Measurements from ENCODE around the gene TNFRSF14.

TNFRSF14 gene

DNA sequence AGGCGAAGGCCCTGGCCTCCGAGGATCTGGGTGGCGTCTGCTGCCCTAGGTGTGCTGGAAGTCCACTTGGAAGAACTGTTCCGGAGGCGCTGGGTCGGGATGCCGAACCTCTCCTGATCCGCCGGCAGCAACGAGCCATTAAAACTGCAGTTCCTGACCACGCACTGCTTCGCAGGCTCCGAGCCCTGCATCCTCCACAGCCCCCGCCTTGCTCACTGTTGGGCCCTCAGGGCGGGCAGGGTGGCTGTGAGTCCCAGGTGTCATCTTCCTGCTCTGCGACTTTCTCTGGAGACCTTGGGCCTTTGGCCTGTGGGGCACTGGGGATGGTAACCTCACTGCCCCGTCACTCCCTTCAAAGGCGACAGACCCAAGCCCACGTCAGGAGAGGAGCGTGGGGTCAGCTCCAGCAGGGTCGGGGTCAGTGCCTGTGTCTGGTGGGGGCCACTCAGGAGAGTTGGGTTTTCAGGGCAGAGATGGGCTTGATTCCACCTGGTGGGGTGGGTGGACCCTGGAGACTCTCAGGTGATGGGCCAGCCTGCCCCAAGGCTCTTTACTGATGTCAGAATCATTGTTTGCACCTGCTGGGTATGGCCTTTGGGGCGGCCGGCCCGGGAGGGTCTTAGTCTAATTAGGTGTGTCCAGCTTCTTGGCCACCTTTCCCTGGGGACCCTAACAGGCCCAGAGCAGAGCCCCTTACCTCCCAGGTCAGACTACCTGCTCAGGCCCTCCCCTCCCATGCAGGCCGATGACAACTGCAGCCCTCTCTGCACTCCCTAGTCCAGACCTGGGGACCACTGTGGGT, 33.5 kb downstream of the TNFRSF14 start:
- DNase-seq, result no peak

DNA sequence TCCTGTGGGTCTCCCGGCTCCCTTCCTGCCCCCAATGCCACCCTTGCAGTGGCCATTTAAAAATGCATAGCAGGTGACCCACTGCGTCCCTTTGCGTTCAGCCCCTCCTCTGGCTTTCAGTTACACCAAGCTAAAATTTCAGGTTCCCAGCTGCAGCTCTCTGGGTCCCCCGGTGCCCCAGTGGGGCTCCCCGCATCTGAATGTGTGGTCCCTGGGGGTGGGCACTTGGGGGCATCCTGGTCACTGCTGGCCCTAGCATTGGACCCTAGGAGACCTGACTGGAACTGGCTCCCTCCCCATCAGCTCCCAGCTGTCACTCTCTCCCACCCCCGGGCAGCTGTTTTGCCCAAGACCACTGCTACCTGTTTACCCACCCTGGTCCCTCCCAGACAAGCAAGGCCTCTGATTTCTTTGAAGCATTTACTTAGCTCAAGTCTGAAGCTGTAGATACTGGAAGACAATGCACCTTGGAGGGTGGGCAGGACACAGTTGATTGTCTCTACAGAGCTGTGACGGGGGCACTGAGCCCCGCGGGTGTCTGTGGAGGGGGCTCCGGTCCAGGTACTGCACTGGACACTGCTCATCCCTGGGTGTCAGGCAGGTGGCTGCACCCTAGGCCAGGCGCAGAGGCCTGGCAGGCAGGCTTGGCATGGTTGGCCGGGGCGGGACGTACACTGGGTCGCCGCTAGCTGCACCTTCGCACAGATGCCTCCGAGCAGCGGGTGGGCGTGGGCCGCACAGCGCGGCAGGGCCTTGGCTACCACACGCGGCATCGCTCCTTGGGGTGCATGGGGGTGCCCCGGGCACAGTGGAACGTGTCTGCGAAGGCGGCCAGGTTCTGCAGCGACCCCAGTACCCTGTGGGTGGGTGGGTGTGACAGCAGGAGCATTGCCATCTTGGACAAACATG, 34.3 kb downstream of the TNFRSF14 start:
- no peak for DNase-seq

DNA sequence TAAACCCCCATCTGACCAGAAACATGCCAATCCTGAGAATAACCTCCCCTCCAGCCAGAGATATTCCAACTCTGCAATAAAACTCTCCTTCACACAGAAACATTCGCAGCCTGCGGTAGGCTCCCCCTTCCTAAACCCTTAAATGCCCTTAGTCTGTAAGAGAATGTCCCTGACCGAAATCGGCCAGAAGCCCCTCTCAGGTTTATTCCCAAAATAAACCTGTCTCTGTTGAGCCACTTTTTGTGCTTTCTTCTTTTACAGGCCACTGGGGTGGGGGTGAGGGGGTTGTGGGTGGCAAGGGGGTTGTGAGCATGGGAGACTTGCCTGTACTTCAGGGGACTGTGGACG, 35.0 kb downstream of the TNFRSF14 start:
- no peak for DNase-seq

DNA sequence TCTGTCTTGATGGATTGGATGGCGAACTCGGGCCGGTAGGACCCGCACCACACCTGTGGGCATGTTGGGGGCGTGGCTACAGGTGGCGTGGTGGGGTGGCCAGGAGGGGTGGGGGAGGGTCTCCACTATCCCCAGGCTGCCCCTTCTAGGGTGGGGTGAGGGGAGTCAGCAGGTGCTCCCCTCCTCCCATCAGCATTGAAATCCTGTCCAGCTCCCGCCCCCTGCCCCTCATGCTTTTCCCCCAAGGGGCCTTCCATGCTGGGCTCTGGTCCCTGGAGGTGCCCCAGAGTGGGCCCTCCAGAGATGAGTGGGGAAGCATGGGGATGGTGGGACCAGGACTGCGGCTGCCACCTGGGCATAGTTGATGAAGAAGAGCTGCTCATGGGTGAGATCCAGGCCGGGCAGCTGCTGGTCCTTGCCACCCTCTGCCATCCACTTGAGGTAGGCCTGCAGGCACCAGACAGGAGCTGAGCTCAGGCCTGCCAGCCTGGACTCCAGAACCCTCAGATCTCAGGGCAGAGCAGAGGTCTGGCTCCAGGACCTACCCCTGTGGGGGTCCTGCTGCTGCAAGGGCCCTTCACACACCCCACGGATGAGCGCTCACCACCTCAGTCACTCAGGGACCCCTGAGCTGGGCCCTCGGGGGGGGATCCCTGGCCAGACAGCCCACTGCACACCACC, 35.5 kb downstream of the TNFRSF14 start:
- DNase-seq, result no peak

DNA sequence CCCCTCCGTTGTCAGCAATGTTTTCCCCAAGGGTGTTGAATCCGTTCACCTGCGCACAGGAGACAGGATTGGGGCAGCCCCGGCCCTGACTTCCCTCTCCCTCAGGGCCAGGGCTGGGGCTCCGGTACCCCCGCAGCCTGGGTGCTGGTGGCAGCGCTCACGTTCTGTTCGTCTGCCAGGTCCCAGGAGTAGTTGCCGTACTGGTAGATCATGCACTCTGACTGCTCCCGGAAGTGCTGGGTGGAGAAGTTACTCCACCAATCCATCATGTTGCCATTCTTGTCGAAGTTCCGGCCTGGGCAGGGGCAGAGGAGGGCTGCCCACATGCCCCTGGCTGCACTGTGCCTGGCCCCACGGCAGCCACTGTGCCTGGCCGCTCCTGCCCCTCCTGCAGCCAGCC, 36.5 kb downstream of the TNFRSF14 start:
- DNase-seq, result peak; percentile 31

DNA sequence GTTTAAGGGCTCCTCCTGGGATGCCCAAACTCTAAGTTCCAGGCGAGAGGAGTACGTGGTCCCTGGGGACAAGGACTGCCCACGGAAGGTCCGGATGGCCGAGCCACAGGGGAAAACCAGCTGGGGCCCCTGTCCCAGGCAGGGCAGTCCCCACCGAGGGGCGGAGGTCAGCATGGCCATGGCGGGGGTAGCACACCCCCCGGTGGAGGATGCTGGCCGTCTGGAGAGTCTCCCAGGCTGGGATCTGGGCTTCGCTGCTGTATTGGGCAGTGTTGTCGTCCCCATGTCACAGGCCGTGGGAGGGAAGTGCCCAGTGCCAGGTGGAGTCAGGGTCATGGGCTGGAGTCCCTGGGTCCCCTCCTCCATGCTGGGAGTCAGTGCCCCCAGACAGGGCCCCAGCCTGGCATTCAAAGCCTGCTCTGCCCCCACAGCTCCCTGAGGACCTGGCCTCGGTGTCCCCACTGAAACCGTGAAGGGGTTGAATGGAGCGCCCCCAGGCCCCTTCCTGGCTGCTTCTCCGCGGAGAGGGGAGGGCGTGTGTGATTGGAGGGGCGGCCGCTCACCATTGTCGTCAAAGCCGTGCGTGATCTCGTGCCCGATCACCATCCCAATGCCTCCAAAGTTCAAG, 37.2 kb downstream of the TNFRSF14 start:
- DNase-seq, result no peak

DNA sequence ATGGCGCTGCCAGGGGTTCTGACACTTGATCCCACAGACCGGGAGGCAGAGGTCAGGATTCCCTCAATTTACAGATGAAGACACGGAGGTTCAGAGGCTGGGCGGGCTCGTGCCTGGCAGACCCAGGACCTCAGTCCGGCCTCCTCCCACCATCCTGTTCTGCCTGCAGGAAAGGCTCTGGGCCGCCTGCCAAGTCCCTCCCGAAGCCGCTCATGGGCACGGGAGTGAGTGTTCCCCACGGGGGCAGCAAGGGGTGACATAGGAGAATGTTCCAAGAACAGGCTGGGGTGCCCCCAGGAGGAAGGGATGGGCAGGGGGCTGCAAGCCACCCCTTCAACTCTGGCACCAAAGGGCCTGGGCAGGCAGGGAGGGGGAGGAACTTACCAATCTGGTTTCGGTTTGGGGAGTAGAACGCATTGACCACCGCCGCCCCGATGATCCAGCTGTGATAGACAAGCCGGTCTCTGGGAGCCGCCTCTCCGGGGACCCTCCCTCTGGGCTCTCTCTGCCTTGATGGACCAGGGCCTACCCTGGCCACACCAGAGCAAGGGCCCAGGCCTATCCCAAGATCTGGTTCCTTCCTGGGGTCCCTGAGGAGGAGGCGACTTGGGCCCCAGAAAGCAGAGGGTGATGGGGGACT, 38.0 kb downstream of the TNFRSF14 start:
- no peak for DNase-seq

DNA sequence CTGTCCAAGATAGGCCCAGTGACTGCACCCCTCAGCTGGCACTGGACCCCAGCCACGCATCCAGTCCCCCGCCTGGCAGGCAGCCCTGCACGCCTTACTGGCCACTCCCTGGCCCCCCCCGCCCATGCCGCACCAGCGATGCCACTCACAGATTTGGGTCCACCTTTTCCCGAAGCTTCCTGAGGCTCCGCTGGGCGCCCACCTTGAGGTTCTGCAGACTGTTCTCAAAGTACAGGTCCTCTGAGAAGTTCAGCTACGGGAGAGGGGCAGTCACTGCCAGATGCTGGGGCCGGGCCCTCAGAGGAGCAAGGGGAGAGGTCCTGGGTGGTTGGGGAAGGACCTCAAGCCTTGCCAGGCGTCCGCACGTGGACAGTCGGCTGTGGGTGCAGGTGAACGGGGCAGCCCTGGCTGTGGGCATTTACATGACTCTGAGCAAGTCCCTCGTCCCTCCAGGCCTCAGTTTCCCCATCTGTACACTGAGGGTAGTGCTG, 38.5 kb downstream of the TNFRSF14 start:
- no peak for DNase-seq

DNA sequence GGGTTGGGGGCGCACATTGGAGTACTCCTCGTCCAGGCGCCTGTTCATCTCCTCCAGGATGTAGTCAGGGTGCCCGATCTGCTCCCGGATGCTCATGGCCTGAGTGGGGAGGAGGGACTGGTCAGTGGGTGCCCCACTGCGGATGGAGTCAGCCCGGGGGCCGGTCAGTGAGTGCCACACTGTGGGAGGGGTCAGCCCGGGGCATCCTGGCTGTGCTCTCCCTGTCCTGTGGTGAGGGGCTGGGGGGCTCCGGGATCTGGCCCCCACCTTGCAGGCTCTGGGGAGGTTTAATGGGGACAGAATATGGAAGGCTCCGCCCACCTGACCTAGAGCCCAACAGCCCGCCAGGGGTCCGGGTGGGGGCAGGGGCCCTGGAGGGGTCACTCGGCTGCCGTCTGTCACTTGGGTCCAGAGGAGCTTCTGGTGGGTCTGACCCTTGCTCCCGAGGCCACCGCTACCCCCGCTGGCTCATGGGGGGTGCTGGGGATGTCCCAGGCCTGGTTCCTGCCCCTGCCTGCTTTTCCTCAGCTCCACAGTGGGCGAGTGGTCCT, 39.2 kb downstream of the TNFRSF14 start:
- no peak for DNase-seq

DNA sequence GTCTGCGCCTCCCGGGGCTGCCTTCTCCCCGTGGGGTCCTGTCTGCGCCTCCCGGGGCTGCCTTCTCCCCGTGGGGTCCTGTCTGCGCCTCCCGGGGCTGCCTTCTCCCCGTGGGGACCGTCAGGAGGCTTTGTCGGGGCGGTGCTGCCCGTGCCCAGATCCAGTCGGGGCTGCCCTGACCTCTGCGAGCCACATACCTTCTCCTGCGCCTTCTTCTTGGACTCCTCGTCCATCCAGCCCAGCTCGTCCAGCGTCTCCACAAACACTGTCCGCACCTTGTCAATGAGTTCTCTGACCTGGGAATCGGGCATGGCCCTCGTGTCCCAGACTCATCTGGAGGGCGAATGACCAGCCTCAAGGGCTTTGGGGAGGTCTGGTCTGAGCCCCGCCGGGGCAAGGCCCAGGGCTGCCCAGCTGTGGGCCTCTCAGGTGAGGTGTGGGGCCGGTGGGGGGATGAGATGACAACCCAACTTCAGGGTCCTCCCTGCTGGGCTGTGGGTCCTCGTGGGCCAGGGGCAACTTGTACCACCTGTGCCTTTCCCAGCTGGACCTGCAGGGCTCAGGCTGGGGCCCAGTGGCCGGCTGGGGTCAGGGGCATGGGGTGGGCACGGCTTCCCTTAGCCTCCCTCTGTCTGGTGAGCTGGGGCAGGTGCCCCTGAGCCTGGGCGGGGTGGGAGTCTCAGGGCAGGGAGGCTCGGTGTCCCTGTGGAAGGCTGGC, 39.8 kb downstream of the TNFRSF14 start:
- DNase-seq, result no peak

DNA sequence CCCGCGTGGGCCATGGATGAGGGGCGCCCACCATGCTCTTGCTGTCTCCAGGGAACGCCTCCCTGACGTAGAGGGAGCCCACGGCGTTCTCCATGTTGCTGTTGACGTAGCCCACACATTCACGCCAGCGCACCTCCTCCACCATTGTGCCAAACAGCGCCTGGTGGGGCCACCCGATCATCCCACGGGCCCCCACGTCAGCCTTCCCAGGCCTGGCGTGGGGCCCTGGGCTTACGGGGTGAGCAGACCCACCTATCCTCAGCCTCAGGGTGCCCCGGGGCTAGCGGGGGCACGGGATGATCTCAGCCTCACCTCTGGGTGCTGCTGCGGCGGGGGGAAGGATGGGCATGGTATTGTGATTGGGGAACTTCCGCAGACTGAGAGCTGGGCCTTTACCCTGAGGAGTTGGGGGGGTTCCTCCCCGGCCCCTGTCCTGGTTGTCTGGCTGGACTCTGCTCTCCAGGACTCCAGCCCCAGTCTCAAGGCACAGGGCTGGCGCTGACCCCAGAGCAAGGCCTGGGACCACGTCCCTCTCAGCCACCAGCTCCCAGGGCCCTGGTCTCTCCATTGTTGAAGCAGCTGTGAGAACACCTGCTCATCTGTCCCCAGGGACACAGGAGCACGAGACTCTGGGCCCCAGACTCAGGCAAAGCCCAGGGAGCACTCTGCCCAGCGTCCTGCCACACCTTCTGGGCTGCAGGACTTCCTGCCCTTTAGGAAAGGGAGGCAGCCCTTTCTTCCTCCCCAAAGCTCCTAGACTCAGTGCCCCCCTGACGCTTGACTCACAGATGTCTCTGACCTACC, 40.6 kb downstream of the TNFRSF14 start:
- no peak for DNase-seq

DNA sequence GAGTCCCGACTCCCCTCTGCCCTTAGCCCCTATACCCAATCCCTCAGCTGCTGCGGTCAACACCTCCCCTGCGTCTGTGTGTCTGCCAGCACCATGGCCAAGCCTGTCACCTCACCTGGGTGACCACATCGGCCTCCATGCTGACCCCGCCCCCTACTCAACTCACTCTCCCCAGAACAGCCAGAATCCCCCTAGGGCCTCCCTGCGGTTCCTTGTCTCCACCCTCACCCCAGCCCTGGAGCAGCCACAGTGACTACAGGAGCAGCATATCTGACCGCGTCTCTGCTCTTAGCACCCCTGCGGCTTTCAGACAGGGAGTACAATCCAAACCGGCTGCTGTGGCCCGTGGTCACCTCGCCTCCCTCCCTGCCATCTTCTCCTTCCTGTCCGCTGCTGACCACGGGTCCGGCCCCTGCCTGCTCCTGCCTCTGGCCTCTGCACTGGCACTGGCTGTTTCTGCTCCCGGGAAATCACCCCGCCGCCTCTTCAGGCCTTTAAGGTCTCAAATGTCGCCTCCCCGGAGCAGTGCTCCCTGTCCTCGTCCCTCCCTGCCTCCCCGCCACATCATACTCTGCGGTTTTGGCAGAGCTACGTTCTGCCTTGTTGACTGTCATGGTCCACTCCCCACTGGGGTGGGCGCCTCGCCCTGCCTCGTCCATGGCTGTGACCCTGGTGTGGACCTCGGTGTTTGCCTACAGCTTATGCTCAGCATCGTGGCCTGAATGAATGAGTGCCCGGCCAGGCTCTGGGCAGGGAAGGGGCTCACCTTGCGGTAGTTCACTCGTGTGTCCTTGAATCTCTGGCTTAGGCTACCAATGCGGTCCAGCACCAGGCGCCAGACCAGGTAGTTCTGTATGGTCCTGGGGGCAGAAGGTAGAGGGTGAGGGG, 41.5 kb downstream of the TNFRSF14 start:
- DNase-seq, result no peak

DNA sequence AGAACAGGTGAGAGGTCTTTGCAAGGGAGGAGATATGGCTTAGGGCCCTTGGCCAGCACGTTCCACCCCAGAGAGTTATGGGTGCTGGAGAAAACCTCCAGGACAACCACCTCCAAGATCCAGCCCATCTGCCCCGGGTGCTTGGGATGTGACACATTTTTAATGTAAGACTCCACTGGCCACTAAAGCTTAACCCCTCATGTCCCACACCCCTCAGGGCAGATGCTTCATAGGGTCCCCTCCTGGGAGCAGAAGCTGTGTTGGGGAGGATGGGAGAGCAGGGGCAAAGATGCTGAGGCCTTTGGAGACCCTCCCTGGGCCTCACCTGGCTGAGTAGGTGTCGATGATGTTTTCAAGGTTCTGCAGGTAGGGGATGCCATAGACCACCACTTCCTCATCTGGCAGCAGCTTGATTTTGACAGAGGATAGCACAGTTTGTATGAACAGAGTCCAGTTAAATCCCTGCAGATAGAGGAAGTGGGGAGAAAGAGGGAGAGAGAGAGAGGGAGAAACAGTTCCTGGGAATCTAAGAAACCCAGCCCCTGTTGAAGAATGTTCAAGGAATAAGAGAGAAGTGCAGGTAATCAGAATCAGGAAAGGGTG, 42.3 kb downstream of the TNFRSF14 start:
- DNase-seq, result no peak

DNA sequence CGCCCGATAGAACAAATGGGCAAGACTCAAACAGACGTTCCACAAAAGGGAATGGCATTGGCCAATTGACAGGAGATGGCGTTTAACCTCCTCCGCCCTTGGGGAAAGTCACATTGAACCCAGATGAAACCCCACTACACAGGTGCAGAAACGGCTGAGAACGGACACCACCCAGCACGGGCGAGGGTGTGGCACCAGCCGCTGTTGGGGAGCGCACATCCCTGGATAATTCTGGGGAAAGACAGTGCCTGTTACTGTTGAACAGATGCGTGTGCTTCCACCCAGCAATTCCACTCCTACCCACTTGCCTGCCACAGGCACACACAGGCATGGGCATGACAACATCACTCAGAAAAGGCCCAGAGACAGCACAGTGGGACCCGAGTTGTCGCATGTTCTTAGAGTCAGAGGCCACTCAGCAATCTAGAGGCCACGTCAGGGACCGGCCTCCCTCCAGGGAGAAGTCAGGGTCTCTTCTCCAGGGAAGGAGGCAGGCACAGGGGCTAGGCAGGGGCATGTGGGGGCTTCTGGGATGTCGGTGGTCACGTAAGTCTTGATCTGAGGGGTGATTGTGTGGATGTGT, 45.6 kb downstream of the TNFRSF14 start:
- DNase-seq, result no peak

DNA sequence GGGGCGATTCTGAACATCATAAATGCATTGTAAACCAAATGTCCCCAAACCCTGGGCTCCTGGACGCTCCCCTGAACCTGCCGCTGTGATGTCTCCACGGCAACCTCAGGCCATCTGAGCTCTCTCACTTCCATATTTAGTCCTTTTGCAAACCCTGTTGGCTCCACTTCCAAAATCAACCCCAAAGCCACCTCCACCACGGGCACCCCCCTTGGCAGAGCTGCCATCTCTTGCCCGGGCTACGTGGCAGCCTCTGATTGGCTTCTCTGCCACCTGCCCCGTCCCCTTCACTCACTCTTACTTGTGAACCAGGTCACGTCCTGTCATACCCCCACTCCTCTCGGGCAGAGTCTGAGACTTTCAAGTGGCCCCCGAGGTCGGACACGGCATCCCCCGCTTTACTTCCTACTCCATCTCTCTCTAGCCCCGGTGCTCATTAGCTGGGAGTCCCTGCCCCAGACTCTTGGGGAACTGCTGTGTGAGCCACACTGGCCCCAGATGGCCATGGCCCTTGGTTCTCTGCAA, 46.2 kb downstream of the TNFRSF14 start:
- no peak for DNase-seq

DNA sequence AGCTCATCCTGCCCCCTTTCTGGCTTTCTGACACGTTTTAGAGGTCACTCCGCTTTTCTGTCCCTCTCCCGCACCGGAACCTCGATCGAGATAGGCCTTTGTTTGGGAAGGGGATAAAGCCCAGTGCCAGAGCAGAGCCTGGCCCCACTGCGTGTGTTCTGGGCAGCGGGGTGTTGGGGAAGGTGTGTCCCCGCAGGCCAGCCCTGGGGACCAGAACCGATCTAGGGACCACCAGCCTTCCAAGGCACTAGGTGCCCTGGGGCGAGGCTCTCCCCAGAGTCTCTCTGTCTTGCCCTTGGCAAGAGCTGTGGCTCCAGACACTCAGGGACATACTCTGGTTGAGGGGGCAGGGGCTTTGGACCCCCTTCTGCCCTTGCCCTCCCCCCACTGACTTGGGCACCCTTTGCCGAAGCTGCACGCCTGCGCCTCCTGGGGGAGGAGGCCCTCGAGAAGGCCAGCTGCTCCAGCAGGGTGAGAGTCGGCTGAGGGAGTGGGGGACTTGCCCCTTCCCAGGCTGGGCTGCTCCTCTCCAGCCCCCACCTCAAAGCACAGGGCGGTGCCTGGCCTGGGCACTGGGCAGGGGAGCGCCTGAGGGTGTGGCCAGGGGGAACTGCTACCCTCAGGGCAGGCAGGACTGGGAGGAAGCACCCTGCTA, 46.8 kb downstream of the TNFRSF14 start:
- DNase-seq, result no peak

DNA sequence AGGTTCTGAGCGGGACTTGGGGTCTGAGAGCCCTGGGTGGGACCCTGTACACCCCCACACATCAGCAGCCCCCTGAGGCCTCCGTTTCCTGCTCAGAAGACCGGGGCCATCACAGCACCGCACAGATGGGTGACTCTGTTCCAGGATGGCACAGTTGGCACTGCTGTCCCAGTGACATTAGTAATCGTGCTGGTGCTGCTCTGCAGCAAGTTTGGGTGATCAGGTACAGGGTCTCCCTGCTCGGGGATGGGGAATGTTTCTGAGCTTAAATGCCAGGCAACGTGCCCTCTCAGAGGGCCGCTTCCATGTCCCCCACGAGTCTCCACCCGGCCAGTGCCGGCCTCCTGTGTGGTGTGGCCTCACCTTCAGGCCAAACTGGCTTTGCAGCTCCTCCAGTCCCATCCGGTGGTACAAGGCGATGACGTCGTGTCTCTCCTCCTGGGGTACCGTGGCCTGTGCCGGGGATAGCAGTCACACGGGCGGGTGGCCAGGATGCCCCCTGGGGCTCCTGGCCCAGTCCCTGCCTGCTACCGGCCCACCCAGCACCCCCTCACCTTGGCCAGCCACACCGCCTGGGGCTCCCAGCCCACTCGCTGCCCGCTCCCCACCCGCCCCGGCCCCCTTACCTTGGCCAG, 47.5 kb downstream of the TNFRSF14 start:
- DNase-seq, result no peak
